GM19438 (cell line): ENCODE results near the gene APOA4.

Experiments used
- ATAC-seq: cut with Tn5 transposase; IDR thresholded peaks from one replicate; pipeline ENCODE4 v1.9.1; 2021; ENCODE audit warnings: low read depth; ENCODE audit not compliant: unreplicated experiment

APOA4 gene

GRCh38 chr11:116831790-116832349 is 8.8 kb upstream of the APOA4 start:
- ATAC-seq: no peak

GRCh38 chr11:116830184-116830912 is 7.2 kb upstream of the APOA4 start:
- ATAC-seq: no peak

- ATAC-seq: no peak
Observed at GRCh38 chr11:116829525-116830183, 6.5 kb upstream of the APOA4 start, which contains the start of gene APOC3. APOC3 (plus strand) TSS chr11:116829907; CDS start chr11:116830583, 676 bp downstream.

GRCh38 chr11:116828632-116829524 is 5.8 kb upstream of the APOA4 start:
- no peak for ATAC-seq

- no peak for ATAC-seq
Observed at GRCh38 chr11:116827461-116827860, 4.4 kb upstream of the APOA4 start.

- no peak for ATAC-seq
Observed at GRCh38 chr11:116826751-116827431, 3.8 kb upstream of the APOA4 start.

GRCh38 chr11:116825854-116826750 is 3.0 kb upstream of the APOA4 start:
- no peak for ATAC-seq

GRCh38 chr11:116825434-116825833 is 2.3 kb upstream of the APOA4 start:
- no peak for ATAC-seq

GRCh38 chr11:116822575-116822974 is 529 bp downstream of the APOA4 start:
- no peak for ATAC-seq

- no peak for ATAC-seq
Observed at GRCh38 chr11:116821050-116821918, 1.8 kb downstream of the APOA4 start.

- no peak for ATAC-seq
Observed at GRCh38 chr11:116819049-116819448, 4.1 kb downstream of the APOA4 start.

- ATAC-seq: no peak
Observed at GRCh38 chr11:116814502-116814901, 8.6 kb downstream of the APOA4 start.

- ATAC-seq: no peak
Observed at GRCh38 chr11:116813781-116814471, 9.2 kb downstream of the APOA4 start.

- ATAC-seq: no peak
Observed at GRCh38 chr11:116813170-116813569, 9.9 kb downstream of the APOA4 start.

GRCh38 chr11:116812109-116812508 is 11.0 kb downstream of the APOA4 start:
- ATAC-seq: no peak

- no peak for ATAC-seq
Observed at GRCh38 chr11:116811194-116811593, 11.9 kb downstream of the APOA4 start.

- no peak for ATAC-seq
Observed at GRCh38 chr11:116808262-116809175, 14.6 kb downstream of the APOA4 start.
